Psoas muscle (tissue), 8 donors: Measurements from ENCODE around the gene GRHL3. TPM values are rescaled to one million over a fixed set of nuclear protein-coding genes. Genes with fewer than 3 reads are reported as not detected.

Source experiments
- ATAC-seq, 4 donors: fragments of 200-7000 bp; cut with Tn5 transposase; one replicate each; pipeline ENCODE4 v1.9.1; 2020; ENCODE audit warnings: moderate library complexity in 3 of 4, mild to moderate bottlenecking in 2 of 4
- DNase-seq, 2 donors: peaks; one replicate each; pipeline ENCODE4 v3.0.0-alpha.2; 2020
- H3K27ac ChIP-seq: fragments of 200-600 bp; one replicate; pipeline ENCODE4 v1.8.0; 2022
- H3K27me3 ChIP-seq, 3 donors: fragments of 200-600 bp in 1 of 3; one replicate each; pipeline versions ENCODE4 v1.6.1 to v1.8.0; 2013 to 2022; ENCODE audit warnings: low read length in 2 of 3, mild to moderate bottlenecking in 2 of 3, moderate library complexity in 1 of 3; ENCODE audit not compliant: insufficient read depth in 3 of 3
- H3K36me3 ChIP-seq, 2 donors: fragments of 200-600 bp in 1 of 2; one replicate each; pipeline versions ENCODE4 v1.6.1 to v1.8.0; 2013 to 2022; ENCODE audit warnings: low read depth in 1 of 2, mild to moderate bottlenecking in 1 of 2, moderate library complexity in 1 of 2; ENCODE audit not compliant: insufficient read depth in 1 of 2
- H3K4me1 ChIP-seq: fragments of 200-600 bp; one replicate; pipeline ENCODE4 v1.8.0; 2022
- H3K4me3 ChIP-seq: fragments of 200-600 bp; one replicate; pipeline ENCODE4 v1.8.0; 2022; ENCODE audit warnings: mild to moderate bottlenecking
- H3K9me3 ChIP-seq: fragments of 200-600 bp; one replicate; pipeline ENCODE4 v1.8.0; 2022
- CTCF ChIP-seq: fragments of 200-600 bp; IDR thresholded peaks from one replicate; pipeline ENCODE4 v1.8.0; 2022; ENCODE audit warnings: antibody characterized with exemption
- WGBS, 3 donors: extraction: QIAGEN DNeasy Blood & Tissue Kit; methylation state at CpG; one replicate each; pipeline versions ENCODE4 v1.1.6 to v1.1.7; 2013; 5-methylcytosine and 5-hydroxymethylcytosine counted together
- intact Hi-C, 2 donors: fragments of 100-400 bp; cut with DNase I; formaldehyde crosslinking; loops; one replicate each; pipeline versions ENCODE4 v1.11.0 to v1.14.2; 2022
- polyA plus RNA-seq, 3 donors: library from polyadenylated mRNA; stranded (reverse); fragments of 200-250 nt; gene quantifications; one replicate each; pipeline ENCODE4 v1.2.3, GENCODE V29; 2013
- total RNA-seq, 4 donors: library from RNA; stranded (reverse); fragmentation: NEBNext Ultra II Directional in 2 of 4; extraction: Animal tissue kit (Norgen Biotek cat#: 25700) in 2 of 4; gene quantifications; one replicate each; pipeline versions ENCODE4 v1.2.1 to v1.2.4, GENCODE V29; 2021 to 2023
- donor health status: healthy with polysubstance abuse.
- donor health status: DM: no; HTN: no; CAD: no; lungs with moderate emphysema.
- donor health status: Bipolar disorder and iron deficiency.
- donor health status: healthy.
- donor health status: DM: yes; HTN: yes; CAD: no.
- donor health status: DM: no; HTN: no; CAD: no.
- donor health status: DM: no; HTN: no; CAD: no.
- donor health status: DM: yes; HTN: yes; CAD: no.

GRHL3 gene
- total and polyA plus RNA-seq, 7 donors, result 0.08 to 0.30 TPM; not detected in 5

- intact Hi-C loops, result loop anchor here (2.0 to 5.0 kb wide), 3 partner anchors 194 to 320 kb away; no protein-coding TSS in a partner anchor
- no peak for ATAC-seq
These were observed 73.4 kb downstream of the GRHL3 start for GRCh38 chr1:24392604-24392946.

GRCh38 chr1:24392982-24393650 is 74.0 kb downstream of the GRHL3 start:
- intact Hi-C loops, result loop anchor here (2.0 to 5.0 kb wide), 3 partner anchors 194 to 321 kb away; no protein-coding TSS in a partner anchor
- ATAC-seq (no peak), DNase-seq (no peak)
- Histone ChIP-seq H3K4me1 (peaks cover 4% of the 10 kb centered on the region), H3K36me3 (no peaks in the 10 kb centered on the region), H3K9me3 (no peaks in the 10 kb centered on the region), H3K27me3 (no peaks in the 10 kb centered on the region), H3K4me3 (no peak overlapping the region), H3K27ac (no peak overlapping the region)
- no peak for TF ChIP-seq CTCF
- 81 to 87% (median 87%) methylated on average over 4 of the region's 4 CpGs for WGBS, 3 donors

More at GRCh38 chr1:24392604-24392946, 73.4 kb downstream of the GRHL3 start:
- TF ChIP-seq CTCF, result no peak
- DNase-seq, result no peak
- Histone ChIP-seq H3K4me1 (peaks cover 4% of the 10 kb centered on the region), H3K4me3 (no peak overlapping the region), H3K9me3 (no peaks in the 10 kb centered on the region), H3K27ac (peak overlapping the region; percentile 73), H3K36me3 (no peaks in the 10 kb centered on the region), H3K27me3 (no peaks in the 10 kb centered on the region)
- 85 to 89% (median 87%) methylated on average over 4 of the region's 4 CpGs for WGBS, 3 donors

- Histone ChIP-seq H3K4me1 (peaks cover 4% of the 10 kb centered on the region), H3K9me3 (no peaks in the 10 kb centered on the region), H3K4me3 (no peak overlapping the region), H3K36me3 (no peaks in the 10 kb centered on the region), H3K27me3 (no peaks in the 10 kb centered on the region), H3K27ac (no peak overlapping the region)
- TF ChIP-seq CTCF, result no peak
- no peak for DNase-seq
- WGBS, 3 donors, result 62 to 74% (median 73%) methylated on average over 6 of the region's 6 CpGs
- no peak for ATAC-seq
- intact Hi-C loops, result loop anchor here (2.0 to 5.0 kb wide), 3 partner anchors 195 to 322 kb away; no protein-coding TSS in a partner anchor
These were observed 74.7 kb downstream of the GRHL3 start for GRCh38 chr1:24393892-24394291.

- no peaks in the 10 kb centered on the region for H3K27me3 ChIP-seq
- no peak for DNase-seq
- no peak for ATAC-seq
- no peaks in the 10 kb centered on the region for H3K36me3 ChIP-seq
- no peak overlapping the region for H3K4me3 ChIP-seq
- no peak for TF ChIP-seq CTCF
- no peak overlapping the region for H3K27ac ChIP-seq
- intact Hi-C loops, result no loop called here
- H3K9me3 ChIP-seq, result no peaks in the 10 kb centered on the region
- H3K4me1 ChIP-seq, result no peaks in the 10 kb centered on the region
- 82 to 87% (median 84%) methylated on average over 1 of the region's 1 CpG for WGBS, 3 donors
These were observed 80.9 kb downstream of the GRHL3 start for GRCh38 chr1:24400065-24400464.

- Histone ChIP-seq H3K27me3 (no peaks in the 10 kb centered on the region), H3K36me3 (no peaks in the 10 kb centered on the region), H3K9me3 (no peaks in the 10 kb centered on the region), H3K4me1 (no peaks in the 10 kb centered on the region), H3K27ac (no peak overlapping the region), H3K4me3 (no peak overlapping the region)
- no peak for ATAC-seq
- DNase-seq, result no peak
- intact Hi-C loops, result no loop called here
- TF ChIP-seq CTCF, result no peak
- WGBS, 3 donors, result 72 to 87% (median 78%) methylated on average over 4 of the region's 4 CpGs
These were observed 84.6 kb downstream of the GRHL3 start for GRCh38 chr1:24403806-24404205.
